HCT116 (cell line): ENCODE results near the gene CC2D2B. TPM values are rescaled to one million over a fixed set of nuclear protein-coding genes. Genes with fewer than 3 reads are reported as not detected.

Experiments used
- ATAC-seq: fragments of 200-7000 bp; cut with Tn5 transposase; 2 replicates; pipeline ENCODE4 v1.9.1; 2020; ENCODE audit warnings: mild to moderate bottlenecking, moderate library complexity
- BruUV-seq: library from RNA; stranded (reverse); fragments of 400-500 nt; replicated peaks from 2 replicates; lab custom pipeline; 2021; lab: Mats Ljungman, UMichigan
- CTCF ChIA-PET: fragments of 300-600 bp; sonication (Branson Sonifier 250); formaldehyde crosslinking; loops from one replicate; lab custom pipeline; 2021; ENCODE audit warnings: antibody characterized with exemption; lab: Charles Lee
- POLR2A ChIA-PET: fragments of 300-600, 350-600 bp; sonication (Branson Sonifier 250); formaldehyde crosslinking; loops from one replicate; lab custom pipeline; 2021; ENCODE audit warnings: antibody characterized with exemption; lab: Charles Lee
- RAD21 ChIA-PET, 2 experiments: fragments of 300-600 bp; sonication (Branson Sonifier 250); formaldehyde crosslinking; loops; one replicate each; lab custom pipeline; 2023; ENCODE audit warnings: low total read pairs in 2 of 2; ENCODE audit not compliant: uncharacterized antibody in 2 of 2, unreplicated experiment in 2 of 2, low non-redundant PET in 1 of 2; lab: Charles Lee
- DNase-seq: peaks from one replicate; pipeline ENCODE4 v3.0.0-alpha.2; 2010; ENCODE audit warnings: low read depth, low spot score
- H2AFZ ChIP-seq: fragments of 200-600 bp; shearing (Covaris generic), sonication (generic); 2 replicates; pipeline ENCODE4 v1.6.1; 2017; ENCODE audit warnings: low read depth, mixed run types, mixed read lengths, antibody characterized with exemption, low read length; ENCODE audit not compliant: poor library complexity, severe bottlenecking
- H3K27ac ChIP-seq: 2 replicates; pipeline ENCODE4 v1.5.1; 2012; ENCODE audit warnings: low read depth, low read length
- H3K27me3 ChIP-seq: fragments of 200-600 bp; sonication (generic); 2 replicates; pipeline ENCODE4 v1.6.1; 2016; ENCODE audit warnings: mixed run types, low read length, mixed read lengths; ENCODE audit not compliant: insufficient read depth
- H3K36me3 ChIP-seq, 2 experiments: fragments of 200-500 bp in 1 of 2; fragments of 200-600 bp in 1 of 2; sonication (Bioruptor generic) in 1 of 2; sonication (generic) in 1 of 2; 2 replicates each; pipeline versions ENCODE4 v1.5.1 to v1.6.1; 2014 to 2016; ENCODE audit warnings: low read length in 2 of 2, inconsistent platforms in 1 of 2, mixed read lengths in 1 of 2, mixed run types in 1 of 2; ENCODE audit not compliant: insufficient read depth in 2 of 2, control insufficient read depth in 1 of 2
- H3K4me1 ChIP-seq, 2 experiments: fragments of 200-600 bp in 1 of 2; sonication (generic) in 1 of 2; 2 replicates each; pipeline versions ENCODE4 v1.5.1 to v1.6.1; 2012 to 2017; ENCODE audit warnings: low read length in 2 of 2, inconsistent platforms in 1 of 2, mild to moderate bottlenecking in 1 of 2, mixed read lengths in 1 of 2, mixed run types in 1 of 2, moderate library complexity in 1 of 2; ENCODE audit not compliant: insufficient read depth in 2 of 2, control insufficient read depth in 1 of 2
- H3K4me2 ChIP-seq: fragments of 200-600 bp; sonication (generic); 2 replicates; pipeline ENCODE4 v1.6.1; 2017; ENCODE audit warnings: mixed run types, low read length, mixed read lengths
- H3K4me3 ChIP-seq, 2 experiments: fragments of 200-600 bp in 1 of 2; sonication (generic) in 1 of 2; replicated peaks in 1 of 2; 2 replicates each; pipeline ENCODE4 v1.5.1; 2011 to 2016; ENCODE audit warnings: low read length in 2 of 2, control low read depth in 1 of 2, low read depth in 1 of 2, mild to moderate bottlenecking in 1 of 2, mixed read lengths in 1 of 2, mixed run types in 1 of 2
- H3K79me2 ChIP-seq: fragments of 200-600 bp; sonication (generic); 2 replicates; pipeline ENCODE4 v1.6.1; 2017; ENCODE audit warnings: mild to moderate bottlenecking, mixed run types, low read length, moderate library complexity, mixed read lengths; ENCODE audit not compliant: insufficient read depth
- H3K9ac ChIP-seq: fragments of 200-600 bp; sonication (generic); 2 replicates; pipeline ENCODE4 v1.6.1; 2016; ENCODE audit warnings: low read length, mixed read lengths
- H3K9me2 ChIP-seq: fragments of 200-600 bp; sonication (generic), shearing (Covaris generic); 2 replicates; pipeline ENCODE4 v1.6.1; 2017; ENCODE audit warnings: mixed run types, mild to moderate bottlenecking, moderate library complexity; ENCODE audit not compliant: insufficient read depth
- H3K9me3 ChIP-seq, 2 experiments: fragments of 200-500 bp in 1 of 2; fragments of 200-600 bp in 1 of 2; sonication (Bioruptor generic) in 1 of 2; sonication (generic) in 1 of 2; 2 replicates each; pipeline ENCODE4 v1.6.1; 2014 to 2017; ENCODE audit warnings: low read length in 2 of 2, mixed read lengths in 2 of 2, inconsistent platforms in 1 of 2, low read depth in 1 of 2, mild to moderate bottlenecking in 1 of 2, mixed run types in 1 of 2, moderate library complexity in 1 of 2; ENCODE audit not compliant: control insufficient read depth in 1 of 2, insufficient read depth in 1 of 2
- H4K20me1 ChIP-seq: fragments of 200-600 bp; sonication (generic), shearing (Covaris generic); 2 replicates; pipeline ENCODE4 v1.6.1; 2017; ENCODE audit warnings: mixed run types, mild to moderate bottlenecking, moderate library complexity; ENCODE audit not compliant: insufficient read depth
- EZH2phosphoT487 ChIP-seq: fragments of 200-600 bp; IDR thresholded peaks from 2 replicates; pipeline ENCODE4 v1.6.1; 2018; ENCODE audit warnings: antibody characterized with exemption, borderline replicate concordance
- TCF7L2 ChIP-seq: IDR thresholded peaks from 2 replicates; pipeline ENCODE4 v1.7.0; 2011; ENCODE audit warnings: borderline replicate concordance, inconsistent platforms; ENCODE audit not compliant: insufficient read depth, insufficient read length; ENCODE audit errors: extremely low read depth
- intact Hi-C: fragments of 100-400 bp; cut with micrococcal nuclease; formaldehyde crosslinking; loops from 2 replicates; pipeline ENCODE4 v1.10.0; 2022
- total RNA-seq: library from RNA; stranded (reverse); gene quantifications from one replicate; pipeline ENCODE4 v1.2.1, GENCODE V29; 2021; ENCODE audit not compliant: unreplicated experiment
- TF ChIP-seq, protein P1 (sequence below): IDR thresholded peaks from 2 replicates; pipeline ENCODE4 v1.6.1; 2012; ENCODE audit warnings: low read depth
- TF ChIP-seq, protein P2 (sequence below), 3 experiments: fragments of 200-600 bp in 1 of 3; sonication (generic) in 1 of 3; IDR thresholded peaks in 2 of 3; conservative IDR thresholded peaks in 1 of 3; 2 replicates each; pipeline ENCODE4 v1.5.1; 2012 to 2017; ENCODE audit warnings: low read depth in 2 of 3, low read length in 2 of 3, antibody characterized with exemption in 1 of 3, borderline replicate concordance in 1 of 3, control low read depth in 1 of 3, mild to moderate bottlenecking in 1 of 3, mixed read lengths in 1 of 3, mixed run types in 1 of 3, moderate library complexity in 1 of 3; ENCODE audit not compliant: insufficient read depth in 1 of 3

The CC2D2B gene
- total RNA-seq, 1 experiment from 2014 or later: 0.20 TPM

DNA sequence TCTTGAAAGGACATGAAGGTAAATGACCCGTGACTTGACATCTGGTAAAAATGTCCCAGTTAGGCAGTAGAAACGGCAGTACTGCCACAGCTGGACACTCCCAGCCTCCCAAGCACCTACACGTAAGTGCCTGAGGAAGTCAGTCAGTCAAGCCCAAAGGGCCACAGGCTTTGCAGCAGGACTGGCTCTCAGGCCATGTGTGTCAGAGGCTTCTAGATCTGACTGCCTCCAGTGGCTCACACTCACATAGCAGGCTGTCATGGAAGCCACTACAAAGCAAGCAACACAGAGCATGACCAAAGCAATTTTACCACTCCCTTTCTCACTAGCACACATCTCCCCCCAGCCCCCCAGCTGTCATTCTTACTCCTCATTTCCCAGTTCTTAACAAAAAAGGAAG is 117.8 kb downstream of the CC2D2B start:
- DNase-seq: peak; percentile 34

More for the DNA sequence above, 117.8 kb downstream of the CC2D2B start:
- H4K20me1 ChIP-seq: no peaks in the 10 kb centered on the region
- H3K4me2 ChIP-seq: no peak overlapping the region
- H3K27ac ChIP-seq: no peak overlapping the region
- no peaks in the 10 kb centered on the region for H3K27me3 ChIP-seq
- H3K9me2 ChIP-seq: no peaks in the 10 kb centered on the region
- intact Hi-C loops: no loop called here
- H3K4me1 ChIP-seq: peaks cover 0 to 4% of the 10 kb centered on the region in 2 experiments; a peak in 1 of 4 replicates
- H3K4me3 ChIP-seq: no peak overlapping the region
- no peaks in the 10 kb centered on the region for H3K36me3 ChIP-seq
- ChIA-PET CTCF (interaction anchor here (3.8 kb wide), 1 partner anchor 9 kb away, joined by 18 read pairs; no protein-coding TSS in a partner anchor), RAD21 (no interaction called here), POLR2A (no interaction called here)
- no peaks in the 10 kb centered on the region for H3K9me3 ChIP-seq
- no peak overlapping the region for H3K9ac ChIP-seq
- H2AFZ ChIP-seq: no peak overlapping the region
- ATAC-seq: peak; percentile 100
- H3K79me2 ChIP-seq: no peaks in the 10 kb centered on the region
- TF ChIP-seq, protein P1, sequence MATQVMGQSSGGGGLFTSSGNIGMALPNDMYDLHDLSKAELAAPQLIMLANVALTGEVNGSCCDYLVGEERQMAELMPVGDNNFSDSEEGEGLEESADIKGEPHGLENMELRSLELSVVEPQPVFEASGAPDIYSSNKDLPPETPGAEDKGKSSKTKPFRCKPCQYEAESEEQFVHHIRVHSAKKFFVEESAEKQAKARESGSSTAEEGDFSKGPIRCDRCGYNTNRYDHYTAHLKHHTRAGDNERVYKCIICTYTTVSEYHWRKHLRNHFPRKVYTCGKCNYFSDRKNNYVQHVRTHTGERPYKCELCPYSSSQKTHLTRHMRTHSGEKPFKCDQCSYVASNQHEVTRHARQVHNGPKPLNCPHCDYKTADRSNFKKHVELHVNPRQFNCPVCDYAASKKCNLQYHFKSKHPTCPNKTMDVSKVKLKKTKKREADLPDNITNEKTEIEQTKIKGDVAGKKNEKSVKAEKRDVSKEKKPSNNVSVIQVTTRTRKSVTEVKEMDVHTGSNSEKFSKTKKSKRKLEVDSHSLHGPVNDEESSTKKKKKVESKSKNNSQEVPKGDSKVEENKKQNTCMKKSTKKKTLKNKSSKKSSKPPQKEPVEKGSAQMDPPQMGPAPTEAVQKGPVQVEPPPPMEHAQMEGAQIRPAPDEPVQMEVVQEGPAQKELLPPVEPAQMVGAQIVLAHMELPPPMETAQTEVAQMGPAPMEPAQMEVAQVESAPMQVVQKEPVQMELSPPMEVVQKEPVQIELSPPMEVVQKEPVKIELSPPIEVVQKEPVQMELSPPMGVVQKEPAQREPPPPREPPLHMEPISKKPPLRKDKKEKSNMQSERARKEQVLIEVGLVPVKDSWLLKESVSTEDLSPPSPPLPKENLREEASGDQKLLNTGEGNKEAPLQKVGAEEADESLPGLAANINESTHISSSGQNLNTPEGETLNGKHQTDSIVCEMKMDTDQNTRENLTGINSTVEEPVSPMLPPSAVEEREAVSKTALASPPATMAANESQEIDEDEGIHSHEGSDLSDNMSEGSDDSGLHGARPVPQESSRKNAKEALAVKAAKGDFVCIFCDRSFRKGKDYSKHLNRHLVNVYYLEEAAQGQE: no peak
- TF ChIP-seq EZH2phosphoT487 (no peak), TCF7L2 (no peak)
- TF ChIP-seq, protein P2, sequence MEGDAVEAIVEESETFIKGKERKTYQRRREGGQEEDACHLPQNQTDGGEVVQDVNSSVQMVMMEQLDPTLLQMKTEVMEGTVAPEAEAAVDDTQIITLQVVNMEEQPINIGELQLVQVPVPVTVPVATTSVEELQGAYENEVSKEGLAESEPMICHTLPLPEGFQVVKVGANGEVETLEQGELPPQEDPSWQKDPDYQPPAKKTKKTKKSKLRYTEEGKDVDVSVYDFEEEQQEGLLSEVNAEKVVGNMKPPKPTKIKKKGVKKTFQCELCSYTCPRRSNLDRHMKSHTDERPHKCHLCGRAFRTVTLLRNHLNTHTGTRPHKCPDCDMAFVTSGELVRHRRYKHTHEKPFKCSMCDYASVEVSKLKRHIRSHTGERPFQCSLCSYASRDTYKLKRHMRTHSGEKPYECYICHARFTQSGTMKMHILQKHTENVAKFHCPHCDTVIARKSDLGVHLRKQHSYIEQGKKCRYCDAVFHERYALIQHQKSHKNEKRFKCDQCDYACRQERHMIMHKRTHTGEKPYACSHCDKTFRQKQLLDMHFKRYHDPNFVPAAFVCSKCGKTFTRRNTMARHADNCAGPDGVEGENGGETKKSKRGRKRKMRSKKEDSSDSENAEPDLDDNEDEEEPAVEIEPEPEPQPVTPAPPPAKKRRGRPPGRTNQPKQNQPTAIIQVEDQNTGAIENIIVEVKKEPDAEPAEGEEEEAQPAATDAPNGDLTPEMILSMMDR (IDR thresholded peaks at IDR 0.05 in 2 of 3, conservative IDR thresholded peaks at IDR 0.05 in 1 of 3; ENCODE audit: borderline replicate concordance in 1 of 3, insufficient read depth in 1 of 3, low read depth in 2 of 3, low read length in 2 of 3): peak in 2 of 3 experiments; percentile 40 to 46; a peak in 2 of 6 replicates
- TF ChIP-seq, all 23 proteins: peak for 1
- BruUV-seq: no TSS peak
